GM12891 (cell line): ENCODE results near the gene PPP3R1.

Source experiments
- PAX5 ChIP-seq: IDR thresholded peaks from 2 replicates; pipeline ENCODE4 v1.6.1; 2011; ENCODE audit warnings: low read length, moderate library complexity, mild to moderate bottlenecking; ENCODE audit not compliant: insufficient read depth, severe bottlenecking
- POLR2A ChIP-seq: IDR thresholded peaks from 2 replicates; pipeline ENCODE4 v1.6.1; 2011; ENCODE audit warnings: low read depth, low read length, control low read depth
- POLR2AphosphoS5 ChIP-seq: IDR thresholded peaks from 2 replicates; pipeline ENCODE4 v1.6.1; 2011; ENCODE audit warnings: low read depth, low read length, control low read depth
- TAF1 ChIP-seq: IDR thresholded peaks from 2 replicates; pipeline ENCODE4 v1.6.1; 2011; ENCODE audit warnings: low read depth, low read length, control low read depth

DNA sequence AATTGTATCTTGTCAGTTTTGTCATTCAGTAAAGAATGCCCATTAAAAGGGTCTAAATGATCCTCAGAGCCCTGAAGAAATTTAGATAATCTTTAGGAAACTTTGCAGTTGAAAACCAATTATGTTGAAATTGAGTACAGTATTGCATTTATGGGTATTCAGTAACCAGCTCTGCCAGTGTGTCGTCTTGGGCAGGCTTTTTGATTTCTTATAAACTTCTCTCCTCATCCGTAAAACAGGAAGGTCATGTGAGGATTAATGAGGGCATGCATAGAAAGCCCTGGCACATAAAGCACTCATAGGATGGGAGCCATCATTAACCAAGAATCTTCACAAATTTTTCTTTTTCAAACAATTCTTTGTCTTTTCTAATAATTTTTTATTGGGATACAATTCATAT, 79.8 kb downstream of the PPP3R1 start:
- TF ChIP-seq TAF1 (no peak), POLR2AphosphoS5 (no peak), POLR2A (no peak), PAX5 (no peak)
